Subcutaneous abdominal adipose tissue (tissue), 5 donors: ENCODE results near the gene KLHL13.
"Not testable (repeated sequence)": the region's sequence is repeated elsewhere in the genome, so short reads cannot be mapped to it uniquely, and the experiment has no call there.

Experiments
- H3K27ac ChIP-seq: one replicate; pipeline ENCODE4 v1.7.0; 2013; ENCODE audit warnings: low read depth, mild to moderate bottlenecking, inconsistent platforms, low read length, moderate library complexity
- H3K27me3 ChIP-seq, 5 donors: one replicate each; pipeline ENCODE4 v1.7.0; 2013; ENCODE audit warnings: low read length in 5 of 5, inconsistent platforms in 1 of 5; ENCODE audit not compliant: control insufficient read depth in 5 of 5, insufficient read depth in 4 of 5
- H3K36me3 ChIP-seq, 5 donors: one replicate each; pipeline ENCODE4 v1.7.0; 2013; ENCODE audit warnings: low read length in 5 of 5; ENCODE audit not compliant: control insufficient read depth in 5 of 5, insufficient read depth in 5 of 5
- H3K4me1 ChIP-seq, 5 donors: one replicate each; pipeline ENCODE4 v1.7.0; 2013; ENCODE audit warnings: low read length in 5 of 5, mild to moderate bottlenecking in 3 of 5, moderate library complexity in 1 of 5; ENCODE audit not compliant: control insufficient read depth in 5 of 5, insufficient read depth in 5 of 5
- H3K4me3 ChIP-seq, 5 donors: one replicate each; pipeline ENCODE4 v1.7.0; 2013; ENCODE audit warnings: low read length in 5 of 5, low read depth in 1 of 5
- H3K9ac ChIP-seq, 5 donors: one replicate each; pipeline ENCODE4 v1.7.0; 2013; ENCODE audit warnings: low read length in 5 of 5, mild to moderate bottlenecking in 4 of 5, moderate library complexity in 3 of 5
- H3K9me3 ChIP-seq, 5 donors: one replicate each; pipeline ENCODE4 v1.7.0; 2013; ENCODE audit warnings: low read length in 5 of 5; ENCODE audit not compliant: control insufficient read depth in 5 of 5
- donor health status: healthy.
- donor health status: healthy.
- donor health status: healthy.
- donor health status: healthy.
- donor health status: healthy.

The KLHL13 gene

DNA sequence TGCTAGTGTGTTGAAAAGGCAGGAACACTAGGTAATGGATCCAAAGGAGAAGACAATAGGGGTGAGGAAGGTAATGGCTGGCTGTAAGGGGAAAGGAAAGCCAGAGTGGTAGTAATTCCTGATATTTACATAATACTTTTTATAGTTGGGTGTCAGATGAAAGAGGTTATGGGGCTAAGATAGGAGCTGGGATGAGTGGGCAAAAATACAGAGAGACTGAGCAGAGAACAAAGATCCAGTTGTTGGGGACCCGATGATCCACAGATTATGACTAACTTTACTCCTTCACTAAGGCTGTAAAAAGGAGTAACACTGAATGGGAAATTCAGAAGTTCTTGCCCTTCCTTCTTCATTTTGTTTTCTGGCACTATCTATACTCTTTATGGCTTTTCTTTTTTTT, 138.2 kb downstream of the KLHL13 start:
- Histone ChIP-seq H3K9me3 (no peaks in the 10 kb centered on the region), H3K9ac (no peak overlapping the region), H3K27me3 (peaks cover 0 to 6% (median 0%) of the 10 kb centered on the region in 5 donors), H3K36me3 (no peaks in the 10 kb centered on the region), H3K27ac (no peak overlapping the region), H3K4me3 (no peak overlapping the region), H3K4me1 (no peaks in the 10 kb centered on the region)

DNA sequence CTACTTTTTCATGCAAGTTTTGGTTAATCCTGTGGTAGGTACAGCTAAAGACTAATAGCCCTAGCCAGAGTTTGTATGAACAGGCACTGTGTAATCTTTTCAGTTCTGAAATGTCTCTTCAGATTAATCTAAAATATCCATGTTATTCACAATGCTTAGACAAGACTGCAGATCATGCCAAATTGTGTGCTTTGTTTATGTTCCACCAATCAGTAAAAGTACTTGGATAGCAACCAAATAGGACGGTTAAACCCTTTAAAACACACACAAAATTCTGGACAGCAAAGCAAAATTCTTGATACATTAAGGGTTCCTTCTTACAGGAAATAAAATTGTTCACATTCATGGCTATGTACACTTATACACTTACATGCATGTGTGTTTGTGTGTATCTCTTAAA, 139.1 kb downstream of the KLHL13 start:
- H3K9me3 ChIP-seq = no peaks in the 10 kb centered on the region

DNA sequence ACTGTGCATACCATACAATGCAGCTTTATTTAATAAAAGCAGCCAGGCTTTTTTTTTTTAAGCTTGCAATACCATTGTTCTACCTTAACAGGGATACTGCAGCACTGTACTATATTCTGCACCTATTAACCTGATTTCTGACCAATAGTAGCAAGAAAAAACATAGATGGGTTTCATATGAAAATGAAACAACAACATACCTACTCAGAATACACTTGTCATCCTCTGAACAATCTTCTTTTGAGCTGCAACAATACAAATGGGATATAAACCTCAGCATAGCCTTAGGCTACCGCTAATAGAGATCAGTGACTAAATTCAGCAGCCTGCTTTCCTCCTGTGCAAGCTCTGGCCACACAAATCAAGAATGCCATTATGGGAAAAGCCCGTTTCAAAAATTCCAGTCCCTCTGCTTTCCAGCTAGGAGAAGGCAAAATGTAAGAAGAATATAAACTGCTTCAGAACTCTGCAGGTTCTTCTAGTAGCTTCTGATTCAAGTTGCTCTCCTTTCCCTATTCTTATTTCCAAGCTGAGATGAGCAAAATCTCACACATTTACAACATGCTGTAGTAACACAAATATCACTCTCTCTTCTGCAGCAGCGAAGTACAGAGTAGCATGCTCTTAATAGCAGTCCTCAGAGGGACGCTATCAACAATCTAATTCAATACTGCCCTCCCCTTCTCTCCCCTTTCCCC, 143.4 kb downstream of the KLHL13 start:
- H3K4me1 ChIP-seq = no peaks in the 10 kb centered on the region
- H3K36me3 ChIP-seq = no peaks in the 10 kb centered on the region
- peaks cover 0 to 7% (median 3%) of the 10 kb centered on the region in 5 donors for H3K27me3 ChIP-seq
- no peaks in the 10 kb centered on the region for H3K9me3 ChIP-seq
- H3K27ac ChIP-seq = no peak overlapping the region
- H3K9ac ChIP-seq = no peak overlapping the region
- H3K4me3 ChIP-seq = no peak overlapping the region

More for the DNA sequence above, 139.1 kb downstream of the KLHL13 start:
- H3K4me3 ChIP-seq = no peak overlapping the region
- H3K36me3 ChIP-seq = no peaks in the 10 kb centered on the region
- no peaks in the 10 kb centered on the region for H3K4me1 ChIP-seq
- no peak overlapping the region for H3K9ac ChIP-seq
- H3K27me3 ChIP-seq = peaks cover 0 to 6% (median 3%) of the 10 kb centered on the region in 5 donors
- H3K27ac ChIP-seq = no peak overlapping the region

DNA sequence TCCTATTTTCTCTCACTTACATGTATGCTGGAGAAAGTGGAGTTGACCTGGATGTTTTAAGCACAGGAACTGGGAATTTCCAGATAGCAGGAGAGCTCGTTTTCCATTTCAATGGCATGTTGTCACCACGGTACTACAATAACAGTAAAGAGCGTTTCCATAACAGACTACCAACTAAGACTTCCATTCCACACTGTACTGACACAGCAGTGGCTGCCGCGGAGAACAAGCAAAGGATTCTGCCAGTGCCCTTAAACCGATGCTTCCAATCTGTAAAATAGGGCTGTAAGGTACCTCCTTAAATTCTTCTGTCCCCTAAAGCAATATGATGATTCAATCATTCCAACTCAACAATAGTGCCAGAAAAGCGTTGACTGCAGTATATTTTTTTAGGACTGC, 143.9 kb downstream of the KLHL13 start:
- Histone ChIP-seq H3K9ac (no peak overlapping the region), H3K4me3 (no peak overlapping the region), H3K27me3 (peaks cover 0 to 7% (median 3%) of the 10 kb centered on the region in 5 donors), H3K4me1 (no peaks in the 10 kb centered on the region), H3K36me3 (no peaks in the 10 kb centered on the region), H3K9me3 (no peaks in the 10 kb centered on the region), H3K27ac (no peak overlapping the region)

DNA sequence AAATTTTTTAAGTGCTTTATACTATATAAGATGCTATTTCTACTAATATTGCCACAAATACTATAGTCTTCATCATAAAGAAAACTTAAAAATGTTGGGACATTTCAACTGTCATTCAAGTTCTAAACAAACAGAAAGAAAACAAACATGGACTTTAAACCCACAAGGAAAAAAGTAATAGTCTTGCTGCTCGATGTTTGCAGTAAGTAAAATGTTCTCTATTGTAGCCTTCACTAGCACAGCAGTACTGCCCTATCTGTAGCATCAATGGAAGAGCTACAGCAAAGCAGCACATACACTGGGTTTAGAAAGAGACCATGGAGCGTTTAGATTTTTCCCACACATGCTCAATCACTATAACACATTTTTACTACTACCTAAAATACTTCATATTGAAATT, 146.8 kb downstream of the KLHL13 start:
- Histone ChIP-seq H3K27me3 (peaks cover 0 to 7% (median 3%) of the 10 kb centered on the region in 5 donors), H3K36me3 (no peaks in the 10 kb centered on the region), H3K4me3 (no peak overlapping the region), H3K9me3 (no peaks in the 10 kb centered on the region), H3K9ac (no peak overlapping the region), H3K4me1 (no peaks in the 10 kb centered on the region), H3K27ac (no peak overlapping the region)

DNA sequence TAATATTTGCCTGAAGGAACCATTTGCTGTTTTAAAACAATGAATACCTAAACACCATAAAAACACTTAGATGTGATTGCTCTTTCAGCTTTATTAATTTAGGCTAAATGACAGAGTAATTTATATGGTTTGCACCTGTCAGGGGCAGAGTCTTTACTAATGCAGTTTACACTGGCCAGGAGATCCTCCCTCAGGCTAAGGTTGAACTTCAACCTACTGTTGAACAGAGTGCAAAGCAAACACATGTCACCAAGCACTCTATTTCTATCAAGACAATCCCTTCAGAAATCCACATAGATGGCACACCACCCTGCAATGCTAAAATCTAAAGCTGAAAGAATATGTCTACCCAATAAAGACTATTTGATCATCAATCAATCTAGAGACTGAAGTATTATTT, 147.3 kb downstream of the KLHL13 start:
- no peaks in the 10 kb centered on the region for H3K4me1 ChIP-seq
- no peak overlapping the region for H3K27ac ChIP-seq

DNA sequence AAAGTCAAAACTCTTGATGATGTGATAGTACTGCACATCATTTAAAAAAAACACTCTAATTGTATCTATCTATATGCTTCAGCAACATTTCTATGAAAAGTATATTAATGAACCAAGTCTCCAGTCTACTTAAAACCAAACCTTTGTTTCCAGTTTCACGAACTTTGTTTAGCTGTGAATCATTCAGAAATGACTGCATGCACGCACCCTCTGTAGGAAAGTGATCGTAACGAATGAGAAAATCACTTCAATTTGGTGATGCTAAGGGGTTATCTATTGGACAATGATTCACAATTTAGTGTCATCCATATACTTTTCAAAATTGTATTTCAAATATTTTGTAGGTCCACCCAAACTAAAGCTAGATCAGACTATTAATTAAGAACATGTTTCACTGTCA, 157.6 kb downstream of the KLHL13 start:
- no peaks in the 10 kb centered on the region for H3K27me3 ChIP-seq
- no peaks in the 10 kb centered on the region for H3K36me3 ChIP-seq
- no peak overlapping the region for H3K9ac ChIP-seq
- H3K27ac ChIP-seq = no peak overlapping the region
- no peaks in the 10 kb centered on the region for H3K4me1 ChIP-seq
- no peaks in the 10 kb centered on the region for H3K9me3 ChIP-seq
- no peak overlapping the region for H3K4me3 ChIP-seq

More for the DNA sequence above, 147.3 kb downstream of the KLHL13 start:
- Histone ChIP-seq H3K4me3 (no peak overlapping the region), H3K9me3 (no peaks in the 10 kb centered on the region), H3K27me3 (peaks cover 0 to 7% (median 3%) of the 10 kb centered on the region in 5 donors), H3K36me3 (no peaks in the 10 kb centered on the region), H3K9ac (no peak overlapping the region)

DNA sequence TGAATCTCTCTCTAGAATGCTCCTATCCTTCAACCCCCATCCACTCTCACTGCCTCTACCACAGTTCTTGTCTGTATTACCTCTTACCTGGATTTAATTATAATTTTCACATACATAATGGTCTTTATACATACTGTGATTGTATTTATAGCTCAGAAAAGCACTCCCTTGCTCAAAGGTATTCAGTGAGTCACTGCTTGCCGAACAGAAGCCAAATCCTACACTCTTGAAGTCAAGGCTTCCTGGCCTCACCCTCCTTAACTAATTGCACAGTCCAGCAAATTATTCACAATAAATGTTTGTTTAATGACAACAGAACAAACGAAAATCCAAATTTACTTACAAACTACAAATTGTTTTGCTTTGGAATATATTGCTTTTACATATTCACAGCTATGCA, 159.5 kb downstream of the KLHL13 start:
- H3K4me3 ChIP-seq = no peak overlapping the region
- no peaks in the 10 kb centered on the region for H3K27me3 ChIP-seq
- H3K9ac ChIP-seq = no peak overlapping the region
- no peaks in the 10 kb centered on the region for H3K4me1 ChIP-seq
- no peaks in the 10 kb centered on the region for H3K36me3 ChIP-seq
- H3K27ac ChIP-seq = no peak overlapping the region
- H3K9me3 ChIP-seq = no peaks in the 10 kb centered on the region

DNA sequence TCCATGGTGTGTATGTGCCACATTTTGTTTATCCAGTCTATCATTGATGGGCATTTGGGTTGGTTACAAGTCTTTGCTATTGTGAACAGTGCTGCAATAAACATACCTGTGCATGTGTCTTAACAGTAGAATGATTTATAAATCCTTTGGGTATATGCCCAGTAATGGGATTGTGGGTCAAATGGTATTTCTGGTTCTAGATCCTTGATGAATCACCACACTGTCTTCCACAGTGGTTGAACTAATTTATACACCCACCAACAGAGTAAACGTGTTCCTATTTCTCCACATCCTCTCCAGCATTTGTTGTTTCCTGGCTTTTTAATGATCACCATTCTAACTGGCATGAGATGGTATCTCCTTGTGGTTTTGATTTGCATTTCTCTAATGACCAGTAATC, 177.3 kb downstream of the KLHL13 start:
- not testable (repeated sequence) for H3K27me3 ChIP-seq

DNA sequence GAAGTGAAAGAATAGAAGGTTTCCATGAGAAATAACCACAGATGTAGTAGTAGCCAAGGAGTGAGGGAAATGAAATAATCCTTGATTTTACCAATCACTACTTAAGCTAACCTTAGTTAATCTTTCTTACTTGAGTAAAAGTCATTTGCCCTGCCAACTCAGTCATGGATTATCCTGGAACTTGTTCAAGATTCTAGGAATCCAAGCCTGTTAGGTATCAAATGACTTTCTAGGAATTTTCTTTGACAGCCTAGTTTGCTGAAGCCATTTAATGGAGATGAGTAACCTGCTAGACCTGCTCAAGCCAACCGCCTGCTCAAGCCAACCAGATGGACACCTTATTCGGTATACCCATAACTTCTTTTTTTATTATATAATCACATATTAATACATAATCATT, 180.5 kb downstream of the KLHL13 start:
- H3K36me3 ChIP-seq = no peaks in the 10 kb centered on the region
- H3K9ac ChIP-seq = no peak overlapping the region
- no peaks in the 10 kb centered on the region for H3K4me1 ChIP-seq
- no peak overlapping the region for H3K27ac ChIP-seq
- no peaks in the 10 kb centered on the region for H3K27me3 ChIP-seq
- H3K9me3 ChIP-seq = no peaks in the 10 kb centered on the region
- no peak overlapping the region for H3K4me3 ChIP-seq

More for the DNA sequence above, 177.3 kb downstream of the KLHL13 start:
- not testable (repeated sequence) for H3K4me1 ChIP-seq, H3K9me3 ChIP-seq, H3K4me3 ChIP-seq, H3K9ac ChIP-seq, H3K36me3 ChIP-seq, H3K27ac ChIP-seq
